GM12872 (cell line): ENCODE results near the gene GANAB.

ENCODE experiments used
- TF ChIP-seq, protein P1 (sequence below): IDR thresholded peaks from 3 replicates; pipeline ENCODE4 v1.5.1; 2011; ENCODE audit warnings: low read depth, mild to moderate bottlenecking, low read length, moderate library complexity; ENCODE audit not compliant: insufficient read depth

GANAB gene

DNA sequence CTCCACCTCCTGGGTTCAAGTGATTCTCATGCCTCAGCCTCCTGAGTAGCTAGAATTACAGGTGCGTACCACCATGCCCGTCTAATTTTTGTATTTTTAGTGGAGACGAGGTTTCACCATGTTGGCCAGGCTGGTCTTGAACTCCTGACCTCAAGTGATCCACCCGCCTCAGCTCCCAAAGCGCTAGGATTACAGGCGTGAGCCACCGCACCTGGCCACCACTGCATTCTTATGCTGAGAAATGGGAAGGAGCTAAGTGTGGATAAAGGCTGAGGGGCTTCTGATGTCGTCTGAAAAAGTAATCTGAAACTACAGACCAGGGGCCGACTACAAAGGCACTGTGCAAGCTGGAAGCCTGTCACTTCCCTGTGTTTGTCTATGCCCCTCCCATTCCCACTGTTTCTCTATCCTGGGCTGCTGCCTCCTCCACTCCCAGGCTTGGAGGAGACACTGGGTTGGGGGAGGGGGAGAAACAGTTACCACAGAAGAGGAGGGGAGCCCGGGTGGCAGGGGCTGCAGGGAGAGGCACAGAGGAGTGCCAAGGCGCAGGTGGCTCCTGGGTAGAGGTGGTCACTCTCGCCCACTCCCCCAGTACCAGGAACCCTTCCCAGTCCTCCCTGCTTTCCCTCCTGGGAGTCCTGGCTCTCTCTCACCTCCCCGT lies 41.8 kb downstream of the GANAB start:
- TF ChIP-seq, protein P1, sequence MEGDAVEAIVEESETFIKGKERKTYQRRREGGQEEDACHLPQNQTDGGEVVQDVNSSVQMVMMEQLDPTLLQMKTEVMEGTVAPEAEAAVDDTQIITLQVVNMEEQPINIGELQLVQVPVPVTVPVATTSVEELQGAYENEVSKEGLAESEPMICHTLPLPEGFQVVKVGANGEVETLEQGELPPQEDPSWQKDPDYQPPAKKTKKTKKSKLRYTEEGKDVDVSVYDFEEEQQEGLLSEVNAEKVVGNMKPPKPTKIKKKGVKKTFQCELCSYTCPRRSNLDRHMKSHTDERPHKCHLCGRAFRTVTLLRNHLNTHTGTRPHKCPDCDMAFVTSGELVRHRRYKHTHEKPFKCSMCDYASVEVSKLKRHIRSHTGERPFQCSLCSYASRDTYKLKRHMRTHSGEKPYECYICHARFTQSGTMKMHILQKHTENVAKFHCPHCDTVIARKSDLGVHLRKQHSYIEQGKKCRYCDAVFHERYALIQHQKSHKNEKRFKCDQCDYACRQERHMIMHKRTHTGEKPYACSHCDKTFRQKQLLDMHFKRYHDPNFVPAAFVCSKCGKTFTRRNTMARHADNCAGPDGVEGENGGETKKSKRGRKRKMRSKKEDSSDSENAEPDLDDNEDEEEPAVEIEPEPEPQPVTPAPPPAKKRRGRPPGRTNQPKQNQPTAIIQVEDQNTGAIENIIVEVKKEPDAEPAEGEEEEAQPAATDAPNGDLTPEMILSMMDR: no peak

DNA sequence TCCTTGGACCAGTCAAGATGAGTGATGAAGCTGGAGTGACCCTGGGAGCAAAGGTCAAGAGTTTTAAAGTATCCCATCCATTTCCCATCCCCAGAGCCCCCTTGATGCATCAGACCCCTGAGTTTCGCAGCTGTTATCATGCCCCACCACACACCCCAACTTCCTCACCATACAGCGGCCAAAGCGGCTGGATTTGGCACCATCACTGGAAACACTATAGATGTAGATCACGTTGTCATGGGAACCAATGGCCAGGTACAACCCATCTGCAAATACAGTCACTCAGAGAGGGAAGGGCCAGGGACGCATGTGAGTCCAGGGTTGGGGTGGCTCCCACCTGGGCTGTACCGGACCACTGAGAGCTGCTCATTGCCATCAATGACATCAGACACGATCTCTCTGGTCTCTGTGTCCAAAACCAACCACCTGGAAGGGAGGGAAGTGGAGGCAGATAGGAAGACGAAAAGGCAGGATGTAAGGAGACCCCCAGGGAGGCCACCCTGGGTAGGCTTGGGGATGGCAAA lies 42.6 kb downstream of the GANAB start:
- TF ChIP-seq, protein P1: no peak

DNA sequence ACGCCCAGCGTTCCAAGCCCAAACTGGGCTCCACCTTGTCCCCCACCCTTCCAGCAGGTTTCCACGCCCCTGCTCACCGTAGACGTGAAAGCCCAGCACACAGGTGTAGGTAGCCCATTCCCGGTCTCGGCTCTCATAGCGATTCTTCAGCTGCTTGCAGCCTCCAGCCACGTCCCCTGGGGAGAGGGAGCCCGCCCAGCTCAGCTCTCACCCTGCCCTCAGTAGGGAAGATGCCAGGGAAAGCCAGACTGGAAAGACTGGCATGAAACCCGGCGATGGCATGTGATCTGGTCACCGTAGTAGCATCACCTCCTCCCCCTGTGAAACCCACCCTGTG lies 43.4 kb downstream of the GANAB start:
- TF ChIP-seq, protein P1: no peak

DNA sequence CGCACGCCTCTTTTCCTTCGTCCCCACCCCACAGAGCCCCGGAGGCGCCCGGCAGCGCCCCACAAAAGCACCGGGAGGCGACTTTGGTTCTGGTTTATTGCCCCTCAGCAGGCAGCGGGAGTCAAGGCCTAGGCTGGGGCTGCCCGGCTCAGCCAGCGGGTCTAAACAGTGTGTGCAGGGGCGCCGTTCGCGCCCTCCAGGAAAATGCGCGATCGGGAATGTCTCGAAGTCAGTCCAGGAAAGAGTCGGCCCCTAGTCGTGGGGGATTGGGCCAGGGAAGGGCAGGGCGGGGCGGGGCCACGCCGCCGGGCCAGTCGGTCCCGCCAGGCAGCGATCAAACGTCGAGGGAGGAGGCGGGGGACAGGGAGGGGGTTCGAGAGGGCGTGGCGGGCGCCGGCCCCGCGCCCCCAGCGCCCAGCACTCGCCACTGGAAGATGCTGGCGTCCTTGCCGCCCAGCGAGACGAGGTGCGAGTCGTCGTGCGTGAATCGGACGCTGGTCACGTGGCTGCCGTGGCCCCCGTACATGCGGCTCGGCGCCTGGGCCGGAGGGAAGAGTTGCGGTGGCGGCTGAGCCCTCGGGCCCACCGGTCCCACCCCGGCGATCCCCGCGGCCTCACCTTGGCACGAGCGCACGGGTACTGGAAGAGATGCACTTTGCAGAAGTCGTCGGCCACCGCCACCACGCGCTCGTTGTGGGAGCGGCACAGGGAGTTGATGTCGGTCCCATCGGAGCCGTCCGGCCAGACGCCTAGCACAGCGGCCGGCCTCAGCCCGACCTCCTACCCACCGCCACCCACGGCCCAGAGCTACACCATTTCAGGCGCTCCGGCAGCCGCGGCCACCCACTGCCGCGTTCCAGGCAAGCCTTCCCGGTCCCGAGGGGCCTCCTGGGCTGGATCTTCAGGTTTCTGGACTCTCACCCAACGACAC lies 44.0 kb downstream of the GANAB start:
- TF ChIP-seq, protein P1: no peak

DNA sequence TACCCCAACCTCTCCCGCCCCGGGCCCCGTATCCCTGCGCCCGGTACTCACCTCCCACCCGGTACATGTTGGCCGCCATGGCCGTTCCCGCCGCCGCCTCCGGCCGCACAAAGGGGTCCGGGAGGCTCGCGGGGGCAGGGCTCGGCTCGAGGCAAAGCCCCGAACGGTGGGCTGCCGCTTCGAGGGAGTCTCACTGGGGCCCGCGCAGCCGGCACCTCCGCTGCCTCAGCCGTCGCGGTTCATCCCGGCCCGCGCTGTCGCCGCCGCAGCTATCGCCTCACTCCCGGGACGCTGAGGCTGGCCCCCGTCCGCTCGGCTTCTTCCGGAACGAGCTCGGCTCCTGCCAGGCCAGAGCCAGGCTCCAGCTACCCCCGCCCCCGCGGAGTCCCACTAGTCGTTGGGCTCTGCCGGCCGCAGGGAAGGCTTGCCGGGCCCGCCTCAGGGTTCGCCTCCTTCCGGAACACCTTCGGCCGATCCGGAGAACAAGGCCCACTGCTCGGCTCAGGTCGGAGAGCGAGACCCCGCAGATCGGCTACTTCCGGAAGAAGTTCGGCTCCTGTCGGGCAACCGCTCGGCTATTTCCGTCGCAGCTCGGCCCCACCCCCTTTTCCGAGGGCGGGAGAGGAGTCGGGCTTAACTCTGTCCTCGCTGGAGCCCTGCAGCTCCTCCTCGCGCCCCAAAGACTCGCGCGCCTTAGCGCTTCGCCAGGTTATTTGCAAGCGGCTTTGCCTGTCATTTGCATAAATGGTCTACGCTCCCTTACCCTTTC lies 44.9 kb downstream of the GANAB start, which contains the start of gene MTA2:
TSS of gene MTA2 (minus strand) at position 494 of the 769 bp plus-strand sequence. CDS start at position 79, 415 bp downstream.
- TF ChIP-seq, protein P1: no peak

DNA sequence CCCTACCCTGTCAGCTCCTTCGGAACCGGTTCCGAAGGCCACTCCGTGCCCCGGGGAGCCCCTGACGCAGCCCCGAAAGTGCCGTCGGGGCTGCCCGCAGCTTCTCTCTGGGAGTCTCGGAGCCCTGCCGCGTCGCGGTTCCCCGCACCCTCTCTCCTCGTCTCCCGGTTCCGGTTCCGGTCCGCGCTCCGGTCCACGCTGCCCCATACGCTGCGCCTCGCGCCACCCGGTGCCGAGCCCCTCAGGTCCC lies 45.4 kb downstream of the GANAB start:
- TF ChIP-seq, protein P1: no peak

DNA sequence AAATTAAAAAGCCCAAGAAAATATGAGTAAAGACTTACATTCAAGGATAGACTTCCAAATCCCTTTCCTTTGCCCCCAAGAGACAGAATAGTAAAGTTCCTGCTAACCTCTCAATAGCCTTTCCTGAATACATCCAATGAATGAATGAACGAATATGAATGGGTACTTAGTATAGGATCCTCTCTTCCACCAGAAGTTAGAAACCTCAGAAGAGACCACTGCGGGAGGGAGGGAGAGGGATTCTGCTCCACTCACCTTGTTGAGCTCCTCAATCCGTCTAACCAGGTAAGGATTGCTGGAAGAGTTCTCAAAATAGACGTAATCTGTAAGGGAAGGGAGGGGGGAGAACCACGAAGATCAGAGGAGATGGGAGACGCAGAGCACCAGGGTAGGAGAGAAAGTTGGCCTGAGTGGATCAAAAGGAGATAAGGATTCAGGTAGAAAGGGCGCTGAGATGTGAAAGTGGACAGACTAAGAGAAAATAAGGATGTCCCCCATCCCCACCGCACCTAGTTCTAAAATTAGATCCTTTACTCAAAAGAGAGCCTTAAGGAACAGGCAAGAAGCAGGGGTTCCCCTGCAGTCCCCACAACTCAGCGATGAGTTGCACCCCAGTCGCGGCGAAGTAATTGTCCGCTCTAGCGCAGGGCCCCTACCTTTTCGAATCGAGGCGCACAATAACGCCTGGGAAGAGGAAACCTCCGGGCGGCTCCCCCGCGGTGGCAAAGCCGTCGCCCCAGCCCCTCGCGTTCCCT lies 45.9 kb downstream of the GANAB start:
- TF ChIP-seq, protein P1: no peak
